Fibroblast of lung (primary cell): ENCODE results near the gene PRSS50. TPM values are rescaled to one million over a fixed set of nuclear protein-coding genes. Genes with fewer than 3 reads are reported as not detected.

Experiments used
- DNase-seq, 2 donors: peaks; one replicate each; pipeline versions ENCODE4 v3.0.0 to v3.0.0-alpha.2; 2010; ENCODE audit warnings: low read depth in 2 of 2
- H2AFZ ChIP-seq: 2 replicates; pipeline ENCODE4 v1.5.1; 2012; ENCODE audit warnings: low read length, control low read depth, inconsistent platforms
- H3K27ac ChIP-seq: 2 replicates; pipeline ENCODE4 v1.5.1; 2011; ENCODE audit warnings: low read length, control low read depth; ENCODE audit not compliant: insufficient read depth
- H3K27me3 ChIP-seq: 2 replicates; pipeline ENCODE4 v1.5.1; 2011; ENCODE audit warnings: mild to moderate bottlenecking, low read length; ENCODE audit not compliant: control insufficient read depth, insufficient read depth
- H3K36me3 ChIP-seq: 2 replicates; pipeline ENCODE4 v1.5.1; 2011; ENCODE audit warnings: low read length; ENCODE audit not compliant: control insufficient read depth, insufficient read depth
- H3K4me1 ChIP-seq: 2 replicates; pipeline ENCODE4 v1.5.1; 2011; ENCODE audit warnings: low read length; ENCODE audit not compliant: control insufficient read depth, insufficient read depth; ENCODE audit errors: extremely low read depth
- H3K4me2 ChIP-seq: 2 replicates; pipeline ENCODE4 v1.5.1; 2011; ENCODE audit warnings: low read length, control low read depth; ENCODE audit not compliant: insufficient read depth; ENCODE audit errors: extremely low read depth
- H3K4me3 ChIP-seq, 4 experiments: fragments of 200-600 bp in 1 of 4; sonication (generic) in 1 of 4; replicated peaks in 1 of 4; 2 replicates each; pipeline ENCODE4 v1.5.1; 2011 to 2016; ENCODE audit warnings: low read length in 4 of 4, low read depth in 3 of 4, mild to moderate bottlenecking in 3 of 4, control low read depth in 2 of 4, inconsistent platforms in 1 of 4, mixed read lengths in 1 of 4; ENCODE audit not compliant: insufficient read depth in 1 of 4; ENCODE audit errors: control extremely low read depth in 1 of 4
- H3K79me2 ChIP-seq: 2 replicates; pipeline ENCODE4 v1.5.1; 2012; ENCODE audit warnings: mild to moderate bottlenecking, low read length, inconsistent platforms; ENCODE audit not compliant: control insufficient read depth, insufficient read depth
- H3K9ac ChIP-seq: 2 replicates; pipeline ENCODE4 v1.5.1; 2011; ENCODE audit warnings: mild to moderate bottlenecking, low read length, control low read depth; ENCODE audit not compliant: insufficient read depth
- H3K9me3 ChIP-seq: 2 replicates; pipeline ENCODE4 v1.5.1; 2012; ENCODE audit warnings: low read depth, low read length; ENCODE audit not compliant: control insufficient read depth, insufficient read depth
- H4K20me1 ChIP-seq: 2 replicates; pipeline ENCODE4 v1.5.1; 2011; ENCODE audit warnings: low read length; ENCODE audit not compliant: control insufficient read depth, insufficient read depth; ENCODE audit errors: extremely low read depth
- CTCF ChIP-seq, 2 donors: IDR thresholded peaks in 1 of 2; conservative IDR thresholded peaks in 1 of 2; 1 replicate in 1 of 2; 2 replicates in 1 of 2; pipeline ENCODE4 v1.5.1; 2011 to 2012; ENCODE audit warnings: low read length in 2 of 2, control low read depth in 1 of 2, inconsistent platforms in 1 of 2, low read depth in 1 of 2, mild to moderate bottlenecking in 1 of 2
- EZH2 ChIP-seq: IDR thresholded peaks from 2 replicates; pipeline ENCODE4 v1.5.1; 2012; ENCODE audit warnings: low read length, control low read depth, mild to moderate bottlenecking; ENCODE audit errors: missing control alignments
- polyA plus RNA-seq, 2 donors: library from polyadenylated mRNA; depleted of rRNA in 1 of 2; stranded (reverse) in 1 of 2; unstranded in 1 of 2; fragments of >200 nt; gene quantifications; 2 replicates each; pipeline ENCODE4 v1.2.1, GENCODE V29; 2011 to 2012; ENCODE audit warnings: missing spikeins in 1 of 2
- total RNA-seq: library from RNA; depleted of rRNA; stranded (reverse); fragments of >200 nt; gene quantifications from 2 replicates; pipeline ENCODE4 v1.2.1, GENCODE V29; 2014

Gene PRSS50
- total and polyA plus RNA-seq, 2 donors (not counting 1 experiment from before 2014, with no cell fraction given) = not detected

DNA sequence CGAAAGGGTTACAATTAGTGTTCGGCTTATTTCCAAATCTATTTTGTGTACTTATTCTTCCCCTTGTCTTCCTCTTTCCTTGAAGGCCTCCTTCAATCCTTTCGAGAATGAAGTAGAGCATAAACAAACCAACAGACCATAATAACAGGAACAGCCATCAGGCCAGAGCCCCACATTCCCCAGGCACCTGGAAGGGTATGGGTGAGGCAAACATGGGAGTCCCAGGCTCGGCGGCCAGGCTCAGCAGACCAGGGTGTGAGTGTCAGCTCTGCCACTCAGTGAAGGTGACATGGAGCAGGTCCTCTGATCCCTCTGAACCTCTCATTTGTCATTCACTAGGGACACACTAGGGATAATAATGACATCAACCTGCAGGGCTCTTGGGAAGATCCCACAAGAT, 38.0 kb downstream of the PRSS50 start:
- TF ChIP-seq EZH2 = no peak
- no peak overlapping the region for H3K4me2 ChIP-seq
- no peak for DNase-seq

DNA sequence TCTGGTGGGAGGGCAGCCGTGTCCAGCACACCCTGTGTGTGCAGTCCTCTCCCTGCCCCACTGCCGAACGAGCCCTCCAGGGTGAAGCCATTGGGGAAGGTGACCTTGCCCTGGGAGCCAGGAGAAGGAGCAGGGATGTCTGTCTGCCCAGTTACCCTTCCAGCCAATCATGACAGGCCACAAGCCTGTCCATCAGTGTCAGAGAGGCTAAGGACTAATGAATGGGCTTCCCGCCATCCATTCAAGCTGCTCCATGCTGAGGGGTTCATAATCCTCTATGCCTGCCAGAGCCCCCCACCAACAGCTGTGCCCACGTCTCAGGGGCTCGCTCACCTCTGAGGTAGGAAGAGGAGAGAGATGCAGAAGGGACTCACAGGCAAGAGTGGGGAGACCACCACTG, 39.4 kb downstream of the PRSS50 start:
- no peak for TF ChIP-seq EZH2

More for the DNA sequence above, 38.0 kb downstream of the PRSS50 start:
- Histone ChIP-seq H3K4me3 (no peak overlapping the region), H3K27ac (no peak overlapping the region), H2AFZ (no peak overlapping the region), H4K20me1 (no peaks in the 10 kb centered on the region), H3K79me2 (no peaks in the 10 kb centered on the region), H3K9ac (no peak overlapping the region), H3K9me3 (no peaks in the 10 kb centered on the region), H3K4me1 (peaks cover 4% of the 10 kb centered on the region), H3K27me3 (no peaks in the 10 kb centered on the region), H3K36me3 (no peaks in the 10 kb centered on the region)

DNA sequence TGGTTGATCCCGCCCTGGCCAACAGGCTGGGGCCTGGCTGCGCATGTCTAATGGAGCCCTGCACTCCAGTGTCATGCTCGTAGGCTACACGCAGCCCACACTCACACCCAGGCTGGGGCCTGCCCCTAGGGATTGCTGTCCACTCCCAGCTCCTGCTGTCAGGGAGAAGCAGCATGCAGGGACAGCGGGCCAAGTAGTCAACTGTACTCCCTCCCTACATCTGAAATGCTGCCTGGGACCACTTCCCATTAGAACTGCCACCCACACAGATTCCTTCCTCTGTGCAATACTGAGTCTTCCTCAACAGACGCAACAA, 40.3 kb downstream of the PRSS50 start:
- H3K4me2 ChIP-seq = no peak overlapping the region
- TF ChIP-seq CTCF (conservative IDR thresholded peaks at IDR 0.05 in 1 of 2, IDR thresholded peaks at IDR 0.05 in 1 of 2; ENCODE audit: low read depth in 1 of 2, low read length in 2 of 2) (no peak), EZH2 (no peak)
- no peaks in the 10 kb centered on the region for H3K9me3 ChIP-seq
- no peaks in the 10 kb centered on the region for H3K27me3 ChIP-seq
- H3K27ac ChIP-seq = no peak overlapping the region
- H3K9ac ChIP-seq = no peak overlapping the region
- peak overlapping the region; percentile 26 for H2AFZ ChIP-seq
- DNase-seq = peak in 1 of 2 donors; percentile 21
- H3K36me3 ChIP-seq = no peaks in the 10 kb centered on the region
- H3K4me3 ChIP-seq = no peak overlapping the region
- H4K20me1 ChIP-seq = no peaks in the 10 kb centered on the region
- no peaks in the 10 kb centered on the region for H3K79me2 ChIP-seq
- H3K4me1 ChIP-seq = peaks cover 4% of the 10 kb centered on the region

More for the DNA sequence above, 39.4 kb downstream of the PRSS50 start:
- H3K36me3 ChIP-seq = no peaks in the 10 kb centered on the region
- no peak overlapping the region for H3K4me2 ChIP-seq
- no peaks in the 10 kb centered on the region for H3K27me3 ChIP-seq
- no peak overlapping the region for H3K27ac ChIP-seq
- peaks cover 4% of the 10 kb centered on the region for H3K4me1 ChIP-seq
- H2AFZ ChIP-seq = no peak overlapping the region
- H3K79me2 ChIP-seq = no peaks in the 10 kb centered on the region
- H3K9me3 ChIP-seq = no peaks in the 10 kb centered on the region
- no peak overlapping the region for H3K9ac ChIP-seq
- H4K20me1 ChIP-seq = no peaks in the 10 kb centered on the region
- no peak for DNase-seq
- H3K4me3 ChIP-seq = no peak overlapping the region

- no peak overlapping the region for H3K4me2 ChIP-seq
- no peak overlapping the region for H3K27ac ChIP-seq
- no peak overlapping the region for H3K9ac ChIP-seq
- no peak overlapping the region for H3K4me3 ChIP-seq
- no peak for DNase-seq
- no peaks in the 10 kb centered on the region for H4K20me1 ChIP-seq
- TF ChIP-seq CTCF (conservative IDR thresholded peaks at IDR 0.05 in 1 of 2, IDR thresholded peaks at IDR 0.05 in 1 of 2; ENCODE audit: low read depth in 1 of 2, low read length in 2 of 2) (no peak), EZH2 (no peak)
- H3K36me3 ChIP-seq = no peaks in the 10 kb centered on the region
- no peaks in the 10 kb centered on the region for H3K79me2 ChIP-seq
- H3K27me3 ChIP-seq = no peaks in the 10 kb centered on the region
- peaks cover 4% of the 10 kb centered on the region for H3K4me1 ChIP-seq
- no peaks in the 10 kb centered on the region for H3K9me3 ChIP-seq
- peak overlapping the region; percentile 40 for H2AFZ ChIP-seq
These were observed 40.9 kb downstream of the PRSS50 start for GRCh38 chr3:46676601-46677410.
